Measurements from ENCODE around the gene CYGB. TPM values are rescaled to one million over a fixed set of nuclear protein-coding genes. Genes with fewer than 3 reads are reported as not detected.

Gene CYGB
- total and polyA plus RNA-seq, 10 of the 15 experiments (the other 5 are each of a cell fraction or from before 2014, with no cell fraction given): 0.34 TPM; not detected in 9

- no peak overlapping the region for H3K4me3 ChIP-seq
- H3K27me3 ChIP-seq (replicated peaks in 1 of 2; ENCODE audit: control insufficient read depth in 2 of 2, insufficient read depth in 2 of 2, low read length in 1 of 2): peaks cover 3 to 9% of the 10 kb centered on the region in 2 experiments; a peak in 3 of 4 replicates
- in situ Hi-C loops (cut with MboI) (no loop called here), intact Hi-C loops (cut with micrococcal nuclease; ENCODE audit: unreplicated experiment) (no loop called here)
- TF ChIP-seq NFYA (IDR thresholded peaks at IDR 0.05; ENCODE audit: borderline replicate concordance, low read depth, low read length) (no peak), PML (IDR thresholded peaks at IDR 0.05; ENCODE audit: low read length) (no peak), TCF7 (IDR thresholded peaks at IDR 0.05; ENCODE audit: borderline replicate concordance) (no peak), MEF2B (IDR thresholded peaks at IDR 0.05; ENCODE audit: partially characterized antibody, poor library complexity, severe bottlenecking) (no peak), EP300 (IDR thresholded peaks at IDR 0.05; ENCODE audit: borderline replicate concordance in 1 of 2, control insufficient read depth in 1 of 2, low read depth in 2 of 2, low read length in 2 of 2) (no peak), STAT1 (conservative IDR thresholded peaks at IDR 0.05) (no peak)
- ChIA-PET SMC1A (ENCODE audit: uncharacterized antibody, unreplicated experiment) (no interaction called here), RAD21 (ENCODE audit: unreplicated experiment) (interaction anchor here (1.3 kb wide), 1 partner anchor 37 kb away, joined by 7 read pairs; no protein-coding TSS in a partner anchor), POLR2A (no interaction called here), CTCF (interaction anchor here (1.4 kb wide), 1 partner anchor 58 kb away, joined by 3 read pairs; no protein-coding TSS in a partner anchor)
- H3K4me1 ChIP-seq (ENCODE audit: control insufficient read depth, insufficient read depth, low read length): no peaks in the 10 kb centered on the region
- DNase-seq (ENCODE audit: low read depth, low spot score) (no peak), FAIRE-seq (no peak), ATAC-seq (no peak)
- no peak overlapping the region for H3K27ac ChIP-seq (ENCODE audit: control insufficient read depth, insufficient read depth)
- no peak overlapping the region for H2AFZ ChIP-seq (ENCODE audit: control insufficient read depth, low read depth, low read length)
- no peaks in the 10 kb centered on the region for H3K9me3 ChIP-seq (replicated peaks; ENCODE audit: control insufficient read depth, insufficient read depth, low read length)
- no peaks in the 10 kb centered on the region for H3K36me3 ChIP-seq (ENCODE audit: control insufficient read depth in 2 of 2, insufficient read depth in 2 of 2, low read length in 1 of 2)
- no peak overlapping the region for H3K9ac ChIP-seq (ENCODE audit: control insufficient read depth, insufficient read depth, low read length)
- H4K20me1 ChIP-seq (ENCODE audit: control insufficient read depth, insufficient read depth): no peaks in the 10 kb centered on the region
- no peaks in the 10 kb centered on the region for H3K79me2 ChIP-seq (ENCODE audit: control insufficient read depth, insufficient read depth, low read length)
- no peak overlapping the region for H3K4me2 ChIP-seq (ENCODE audit: control insufficient read depth, insufficient read depth)
- 47% methylated on average over 17 of the region's 17 CpGs for WGBS (ENCODE audit: insufficient coverage, insufficient replicate concordance, low lambda C conversion rate, missing lambda C conversion rate)
- BruUV-seq (replicated peaks): no TSS peak
Measured at GRCh38 chr17:76586741-76587487, 49.4 kb upstream of the CYGB start.
